IPS-20b (cell line): ENCODE data around the gene GAGE10.
"Not testable (repeated sequence)": the region's sequence is repeated elsewhere in the genome, so short reads cannot be mapped to it uniquely, and the experiment has no call there.

Experiments used
- H3K27ac ChIP-seq: one replicate; pipeline ENCODE4 v1.5.1; 2013; ENCODE audit warnings: low read length
- H3K27me3 ChIP-seq: 2 replicates; pipeline ENCODE4 v1.6.1; 2013; ENCODE audit warnings: mild to moderate bottlenecking, low read length, inconsistent platforms; ENCODE audit not compliant: insufficient read depth
- H3K36me3 ChIP-seq: 2 replicates; pipeline ENCODE4 v1.6.1; 2013; ENCODE audit warnings: low read depth, mild to moderate bottlenecking, inconsistent platforms, low read length, moderate library complexity; ENCODE audit not compliant: insufficient read depth
- H3K4me1 ChIP-seq: 2 replicates; pipeline ENCODE4 v1.6.1; 2013; ENCODE audit warnings: mild to moderate bottlenecking, control low read depth, inconsistent platforms, low read length, moderate library complexity; ENCODE audit not compliant: insufficient read depth
- H3K4me3 ChIP-seq: 2 replicates; pipeline ENCODE4 v1.5.1; 2013; ENCODE audit warnings: mild to moderate bottlenecking, low read length, inconsistent platforms
- H3K9ac ChIP-seq: 2 replicates; pipeline ENCODE4 v1.6.1; 2013; ENCODE audit warnings: low read depth, mild to moderate bottlenecking, inconsistent platforms, low read length, moderate library complexity
- H3K9me3 ChIP-seq: 2 replicates; pipeline ENCODE4 v1.6.1; 2013; ENCODE audit warnings: mild to moderate bottlenecking, low read depth, low read length, inconsistent platforms; ENCODE audit not compliant: insufficient read depth

The GAGE10 gene

GRCh38 chrX:49341449-49341848, 38.0 kb downstream of the GAGE10 start:
- H3K4me1 ChIP-seq, H3K4me3 ChIP-seq, H3K27me3 ChIP-seq, H3K36me3 ChIP-seq, H3K27ac ChIP-seq, H3K9ac ChIP-seq, H3K9me3 ChIP-seq: not testable (repeated sequence)

- not testable (repeated sequence) for H3K9me3 ChIP-seq, H3K36me3 ChIP-seq, H3K4me3 ChIP-seq, H3K27ac ChIP-seq, H3K9ac ChIP-seq, H3K4me1 ChIP-seq, H3K27me3 ChIP-seq
These were observed 41.2 kb downstream of the GAGE10 start for GRCh38 chrX:49344496-49345175.

GRCh38 chrX:49345402-49345801, 42.0 kb downstream of the GAGE10 start:
- H3K4me1 ChIP-seq, H3K9me3 ChIP-seq, H3K27ac ChIP-seq, H3K36me3 ChIP-seq, H3K4me3 ChIP-seq, H3K9ac ChIP-seq, H3K27me3 ChIP-seq: not testable (repeated sequence)

- not testable (repeated sequence) for H3K27me3 ChIP-seq, H3K4me1 ChIP-seq, H3K4me3 ChIP-seq, H3K36me3 ChIP-seq, H3K27ac ChIP-seq, H3K9me3 ChIP-seq, H3K9ac ChIP-seq
These were observed 42.7 kb downstream of the GAGE10 start for GRCh38 chrX:49346150-49346549.
